SW 1271 (cell line): ENCODE data around the gene ADAMTS12.

Experiments used
- DNase-seq, 2 experiments: peaks; one replicate each; lab custom pipeline; 2025; lab: John Stamatoyannopoulos, UW

ADAMTS12 gene

DNA sequence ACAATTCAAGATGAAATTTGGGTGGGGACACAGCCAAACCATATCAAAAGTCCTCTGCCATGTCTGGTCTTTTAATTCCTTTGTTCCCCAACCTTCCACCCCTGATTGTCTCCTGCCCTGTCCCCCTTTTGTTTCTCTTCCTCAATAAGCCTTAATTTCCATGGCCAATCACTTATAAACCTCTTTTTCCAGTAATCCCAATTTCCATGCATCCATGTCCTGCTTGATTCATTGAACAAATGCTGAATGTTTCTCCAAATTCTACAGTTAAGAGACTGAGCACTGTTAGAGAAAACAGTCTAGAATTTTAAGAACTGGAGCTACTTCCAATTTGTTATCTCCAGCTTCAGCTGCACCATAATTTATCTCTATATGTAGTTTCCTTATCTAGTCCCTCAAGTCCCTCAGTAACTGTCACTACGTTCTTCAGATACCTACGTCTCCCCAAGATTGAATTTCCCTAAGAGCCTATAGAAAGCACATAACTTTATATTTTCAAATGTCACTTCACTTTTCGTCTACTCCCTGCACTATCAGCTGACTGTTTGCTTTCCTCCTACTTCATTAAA lies 416.8 kb downstream of the ADAMTS12 start:
- no peak for DNase-seq

DNA sequence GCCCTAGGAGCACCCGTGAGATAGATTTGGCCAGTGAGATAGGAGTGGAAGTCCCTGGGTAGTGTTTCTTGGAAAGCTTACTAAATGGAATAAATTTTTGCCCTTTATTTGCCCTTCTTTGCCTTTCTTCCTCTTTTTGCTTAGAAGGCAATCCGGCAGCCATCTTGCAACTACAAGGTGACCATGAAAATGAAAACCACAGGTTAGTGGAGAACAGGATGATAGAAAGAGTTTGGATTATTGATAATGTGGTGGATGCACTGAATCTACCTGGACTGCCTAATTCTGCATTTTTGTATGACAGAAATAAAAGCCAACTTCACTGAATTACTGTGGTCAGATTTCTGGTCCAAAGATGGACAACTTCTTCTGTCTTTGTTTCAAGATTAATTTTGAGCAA lies 417.8 kb downstream of the ADAMTS12 start:
- no peak for DNase-seq
